GM12891 (cell line): ENCODE measurements around the gene ZNF365.

Experiments used
- PAX5 ChIP-seq: IDR thresholded peaks from 2 replicates; pipeline ENCODE4 v1.6.1; 2011; ENCODE audit warnings: low read length, moderate library complexity, mild to moderate bottlenecking; ENCODE audit not compliant: insufficient read depth, severe bottlenecking
- POLR2A ChIP-seq: IDR thresholded peaks from 2 replicates; pipeline ENCODE4 v1.6.1; 2011; ENCODE audit warnings: low read depth, low read length, control low read depth
- POLR2AphosphoS5 ChIP-seq: IDR thresholded peaks from 2 replicates; pipeline ENCODE4 v1.6.1; 2011; ENCODE audit warnings: low read depth, low read length, control low read depth
- SPI1 ChIP-seq: IDR thresholded peaks from 2 replicates; pipeline ENCODE4 v1.6.1; 2011; ENCODE audit warnings: low read depth, low read length, control low read depth
- TAF1 ChIP-seq: IDR thresholded peaks from 2 replicates; pipeline ENCODE4 v1.6.1; 2011; ENCODE audit warnings: low read depth, low read length, control low read depth

GRCh38 chr10:62348029-62348428 is 26.1 kb upstream of the ZNF365 start:
- TF ChIP-seq TAF1, result no peak
- TF ChIP-seq POLR2AphosphoS5, result no peak
- no peak for TF ChIP-seq POLR2A
- TF ChIP-seq PAX5, result no peak
- TF ChIP-seq SPI1, result no peak
